ENCODE data around the gene JMJD1C. TPM values are rescaled to one million over a fixed set of nuclear protein-coding genes. Genes with fewer than 3 reads are reported as not detected.

Gene JMJD1C
- total RNA-seq, 1 experiment from 2014 or later = 66.0 TPM

DNA sequence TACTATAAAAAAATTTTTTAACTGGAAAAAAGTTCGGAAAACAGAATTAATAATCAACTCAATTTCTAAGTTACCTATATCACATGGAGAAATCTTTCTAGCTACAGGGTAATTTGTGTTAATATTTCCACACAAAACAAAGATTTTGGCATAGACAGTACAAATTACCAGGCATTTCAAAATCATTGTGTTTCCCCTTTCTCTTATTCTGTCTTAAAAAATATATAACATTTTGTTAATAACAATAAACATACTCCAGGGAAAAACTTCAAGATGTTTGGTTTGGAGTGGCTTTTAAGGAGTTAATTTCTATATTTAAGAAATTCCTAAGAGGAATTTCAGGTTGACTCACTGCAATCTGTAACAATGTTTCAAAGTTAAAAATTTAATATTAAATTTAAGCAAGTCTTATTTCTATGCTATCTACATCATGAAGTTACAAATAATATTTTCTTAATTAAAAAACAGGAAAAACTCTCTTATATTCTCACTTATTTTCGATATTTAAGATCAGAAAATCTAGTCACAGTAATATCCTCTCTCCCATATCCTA lies 200.0 kb downstream of the JMJD1C start:
- DNase-seq (ENCODE audit: extremely low read depth, low read depth) = no peak

DNA sequence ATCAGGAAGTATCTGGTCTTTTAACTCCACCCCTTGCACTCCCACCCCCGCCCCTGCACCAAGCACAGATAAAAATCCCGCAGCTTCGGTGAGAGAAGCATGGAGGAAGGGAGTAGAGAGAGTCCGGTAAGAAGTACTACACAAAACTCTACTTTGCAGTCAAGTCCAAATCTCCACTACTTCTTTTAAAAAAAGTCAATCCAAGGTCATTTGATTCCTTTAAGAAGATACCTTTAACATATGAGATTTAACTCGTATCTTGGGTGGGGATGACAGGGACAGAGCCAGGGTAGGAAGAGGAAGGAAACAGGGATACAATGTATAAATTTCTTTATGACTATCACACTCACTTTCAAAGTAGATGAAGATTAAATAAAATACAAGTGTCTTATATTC lies 200.6 kb downstream of the JMJD1C start:
- peak; percentile 54 for DNase-seq (ENCODE audit: extremely low read depth, low read depth)

GRCh38 chr10:63264617-63265221 lies 201.1 kb downstream of the JMJD1C start:
- no peak for DNase-seq (ENCODE audit: extremely low read depth, low read depth)

DNA sequence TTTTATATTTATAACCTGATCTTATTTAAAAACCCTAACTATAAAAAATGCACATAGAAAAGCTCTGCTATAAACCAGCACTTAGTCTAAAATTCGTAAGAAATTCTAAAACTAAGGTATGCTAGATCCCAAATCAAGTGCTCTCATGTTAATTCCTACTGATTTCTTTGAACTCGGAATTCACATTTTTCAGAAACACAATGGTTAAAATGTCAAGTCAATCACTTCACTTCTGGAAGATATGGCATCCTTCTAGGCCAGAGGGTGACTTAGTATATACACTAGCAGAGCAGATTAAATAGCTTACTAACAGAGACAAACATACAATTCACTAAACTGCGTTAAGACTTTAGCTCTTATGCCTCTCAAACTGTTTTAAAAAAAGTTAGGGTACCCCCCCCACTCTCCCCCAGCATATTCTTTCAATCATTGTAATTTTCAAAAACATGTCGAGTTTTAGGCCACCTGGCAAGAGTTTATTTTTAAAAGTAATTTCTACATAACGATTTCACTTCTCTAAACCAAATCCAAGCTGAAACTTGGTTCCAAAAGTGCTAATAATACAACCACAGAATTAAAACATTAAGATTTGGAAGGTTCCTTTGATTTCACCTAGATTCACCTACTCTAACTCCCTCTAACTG lies 203.2 kb downstream of the JMJD1C start:
- no peak for DNase-seq (ENCODE audit: extremely low read depth, low read depth)

DNA sequence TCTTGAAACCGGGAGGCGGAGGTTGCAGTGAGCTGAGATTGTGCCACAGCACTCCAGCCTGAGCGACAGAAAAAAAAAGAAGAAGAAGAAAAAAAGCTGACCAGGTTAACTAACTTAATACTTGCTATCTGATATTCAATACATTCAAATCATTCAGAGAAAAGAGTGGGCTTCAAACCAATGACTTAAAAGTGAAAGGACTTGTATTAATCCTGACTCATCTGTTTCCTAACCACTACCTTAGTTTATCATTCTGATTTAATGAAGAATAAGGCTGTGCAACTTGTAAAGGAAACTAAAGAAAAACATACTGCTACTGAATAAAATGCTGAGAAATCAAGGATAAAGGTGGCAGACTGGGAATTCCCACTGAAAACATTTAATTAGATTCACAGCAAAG lies 204.3 kb downstream of the JMJD1C start:
- DNase-seq (ENCODE audit: extremely low read depth, low read depth) = no peak

GRCh38 chr10:63260860-63261251 lies 204.9 kb downstream of the JMJD1C start:
- no peak for DNase-seq (ENCODE audit: extremely low read depth, low read depth)

GRCh38 chr10:63260103-63260859 lies 205.5 kb downstream of the JMJD1C start:
- no peak for DNase-seq (ENCODE audit: extremely low read depth, low read depth)

DNA sequence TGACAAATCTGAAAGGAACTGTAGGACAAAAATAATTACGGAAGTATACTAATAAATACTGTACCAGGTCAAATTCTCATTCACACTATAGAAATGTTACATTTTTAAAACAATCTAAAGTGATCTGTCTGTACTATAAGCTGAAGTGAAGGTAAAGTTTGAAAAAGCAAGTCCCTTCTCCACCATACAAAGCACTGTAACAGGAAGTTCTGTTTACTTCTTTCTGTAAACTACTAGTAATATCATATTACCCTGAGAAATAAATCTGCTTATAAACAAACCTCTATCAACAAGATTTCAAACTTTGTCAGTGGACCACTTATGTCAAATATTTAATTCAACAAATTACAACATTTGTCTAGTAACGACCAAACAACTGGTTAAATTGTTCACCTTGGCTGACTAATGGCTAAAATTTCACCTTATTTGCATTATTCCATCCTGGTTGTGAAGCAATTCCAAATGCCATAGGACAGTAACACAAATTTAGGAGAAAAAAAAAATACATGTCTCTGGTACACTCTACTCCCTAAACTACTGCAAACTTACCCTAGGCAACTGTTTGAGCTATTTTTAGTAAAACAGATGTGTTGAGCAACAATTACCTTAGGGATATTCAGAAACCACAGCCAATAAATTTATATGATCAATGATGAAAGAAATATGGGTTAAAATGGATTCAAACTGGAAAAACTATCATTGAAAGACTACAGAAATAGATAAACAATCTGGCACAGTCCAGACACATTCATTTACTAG lies 206.7 kb downstream of the JMJD1C start:
- no peak for DNase-seq (ENCODE audit: extremely low read depth, low read depth)

- DNase-seq (ENCODE audit: extremely low read depth, low read depth) = no peak
Observed at GRCh38 chr10:63257778-63258177, 208.0 kb downstream of the JMJD1C start.

DNA sequence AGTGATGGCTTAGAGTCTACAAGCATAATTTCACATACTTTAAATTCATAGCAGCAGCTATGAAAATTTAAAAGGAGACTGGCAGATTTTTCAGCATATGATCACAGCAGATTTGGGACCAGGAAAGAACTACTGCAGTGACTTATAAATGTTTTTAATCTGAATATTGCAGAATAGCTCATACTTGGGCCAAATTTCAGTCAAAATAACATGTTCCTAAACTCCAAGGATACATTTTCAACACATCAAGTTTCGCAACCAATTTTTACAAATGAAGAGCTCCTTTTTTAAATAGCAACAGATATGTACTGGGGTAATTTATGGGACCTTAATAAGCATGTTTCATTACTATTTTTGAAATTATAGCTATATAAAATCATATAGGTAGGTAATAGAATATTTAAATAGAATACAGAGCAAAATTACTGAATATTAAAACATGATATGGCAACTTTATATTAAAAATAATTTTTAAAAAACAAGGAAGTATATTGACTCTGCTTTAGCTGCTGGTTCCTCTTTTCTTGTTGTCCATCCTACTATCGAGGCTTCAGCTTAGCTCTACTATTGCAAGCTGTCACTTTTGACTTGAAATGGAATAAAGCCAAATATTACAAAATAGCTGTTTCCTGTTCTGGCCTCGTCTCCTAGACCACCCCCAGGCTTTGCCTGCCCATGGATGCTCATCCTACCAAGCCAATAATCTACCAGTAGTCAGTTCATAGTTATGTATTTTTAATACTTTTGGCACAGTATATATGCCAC lies 209.6 kb downstream of the JMJD1C start:
- no peak for DNase-seq (ENCODE audit: extremely low read depth, low read depth)

DNA sequence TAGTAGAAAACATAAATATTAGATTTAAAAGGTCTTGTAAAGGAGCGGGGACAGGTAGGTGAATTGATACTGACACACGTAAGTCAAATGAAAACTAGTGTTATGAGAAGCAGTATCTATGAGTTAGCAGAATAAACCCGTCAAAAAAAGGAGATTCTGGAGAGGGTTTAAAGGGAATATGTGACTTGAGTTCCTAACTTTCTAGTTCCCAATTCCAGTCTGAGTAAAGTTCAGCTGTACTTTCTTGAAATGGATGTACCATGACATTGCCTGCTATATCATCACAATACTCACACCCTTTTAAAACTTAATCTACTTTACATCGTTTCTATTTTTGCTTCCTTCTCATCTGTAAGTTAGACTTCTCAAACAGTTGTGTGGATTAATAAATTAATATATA lies 210.5 kb downstream of the JMJD1C start:
- no peak for DNase-seq (ENCODE audit: extremely low read depth, low read depth)

GRCh38 chr10:63253040-63253439 lies 212.7 kb downstream of the JMJD1C start:
- no peak for DNase-seq (ENCODE audit: extremely low read depth, low read depth)

GRCh38 chr10:63252095-63252762 lies 213.5 kb downstream of the JMJD1C start:
- no peak for DNase-seq (ENCODE audit: extremely low read depth, low read depth)

DNA sequence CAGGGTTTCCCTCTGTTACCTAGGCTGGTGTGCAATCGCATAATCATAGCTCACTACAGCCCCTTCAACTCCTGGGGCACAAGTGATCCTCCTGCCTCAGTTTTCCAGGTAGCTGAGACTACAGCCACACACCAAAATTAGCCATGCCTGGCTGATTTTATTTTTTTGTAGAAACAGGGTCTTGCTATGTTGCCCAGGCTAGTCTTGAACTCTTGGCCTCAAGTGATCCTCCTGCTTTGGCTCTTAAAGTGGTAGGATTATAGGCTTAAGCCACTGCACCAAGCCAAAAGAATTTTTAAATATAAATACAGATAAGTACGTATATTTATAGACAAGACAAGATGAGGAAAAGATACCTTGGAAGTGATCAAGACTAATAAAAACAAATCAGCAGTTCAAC lies 215.7 kb downstream of the JMJD1C start:
- no peak for DNase-seq (ENCODE audit: extremely low read depth, low read depth)

GRCh38 chr10:63247771-63248170 lies 218.0 kb downstream of the JMJD1C start:
- DNase-seq (ENCODE audit: extremely low read depth, low read depth) = no peak

DNA sequence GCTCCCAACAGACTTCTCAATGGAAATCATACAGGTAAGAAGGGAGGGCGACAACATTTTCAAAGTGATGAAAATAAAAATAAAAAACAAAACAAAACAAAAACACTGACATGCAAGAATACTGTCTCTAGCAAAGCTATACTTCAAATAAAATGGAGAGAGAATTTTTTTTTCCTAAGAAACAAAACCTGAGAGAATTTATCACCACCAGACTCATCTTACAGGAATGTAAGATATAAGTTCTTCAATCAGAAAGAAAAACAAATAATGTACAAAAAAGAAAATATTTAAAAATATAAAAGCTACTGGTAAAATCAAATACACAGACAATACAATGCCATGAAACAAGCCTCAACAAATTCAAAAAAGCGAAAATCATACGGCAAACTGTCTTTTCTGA lies 219.4 kb downstream of the JMJD1C start:
- no peak for DNase-seq (ENCODE audit: extremely low read depth, low read depth)

DNA sequence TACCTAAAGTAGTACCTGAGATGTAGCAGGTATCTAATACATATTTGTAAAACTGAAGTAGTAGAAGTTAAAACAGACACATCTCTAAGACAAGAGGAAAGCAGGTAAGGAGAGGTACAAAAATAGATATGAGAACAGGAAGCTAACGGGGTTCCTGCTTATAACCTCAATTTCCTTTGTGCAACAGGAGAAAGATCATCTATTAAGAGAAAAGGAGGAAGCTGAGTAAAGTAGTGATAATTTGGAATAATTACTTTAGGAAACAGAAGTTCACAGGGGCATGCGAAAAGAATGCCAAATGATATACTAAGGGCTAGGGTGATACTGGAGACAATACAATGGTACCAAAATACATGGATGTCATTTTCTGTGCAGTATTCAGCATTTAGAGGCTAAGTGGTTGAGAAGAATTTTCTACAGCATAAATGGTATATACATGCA lies 223.9 kb downstream of the JMJD1C start:
- DNase-seq (ENCODE audit: extremely low read depth, low read depth) = no peak

- DNase-seq (ENCODE audit: extremely low read depth, low read depth) = no peak
Observed at GRCh38 chr10:63240807-63241206, 225.0 kb downstream of the JMJD1C start.

- DNase-seq (ENCODE audit: extremely low read depth, low read depth) = no peak
Observed at GRCh38 chr10:63238501-63238900, 227.3 kb downstream of the JMJD1C start.

- DNase-seq (ENCODE audit: extremely low read depth, low read depth) = no peak
Observed at GRCh38 chr10:63237396-63237795, 228.4 kb downstream of the JMJD1C start.

Measured in NCI-H460 (cell line).